GM19099 (cell line): Measurements from ENCODE around the gene ALOX15B.

Experiments used
- POLR2A ChIP-seq: IDR thresholded peaks from 3 replicates; pipeline ENCODE4 v1.6.1; 2011; ENCODE audit warnings: low read depth; ENCODE audit not compliant: insufficient read length; ENCODE audit errors: extremely low read depth

ALOX15B gene

GRCh38 chr17:8006836-8007680, 31.8 kb upstream of the ALOX15B start:
- TF ChIP-seq POLR2A: no peak

GRCh38 chr17:8007836-8008235, 31.0 kb upstream of the ALOX15B start:
- TF ChIP-seq POLR2A: no peak

GRCh38 chr17:8012045-8012580, 26.7 kb upstream of the ALOX15B start:
- no peak for TF ChIP-seq POLR2A

GRCh38 chr17:8012996-8013640, 25.7 kb upstream of the ALOX15B start:
- no peak for TF ChIP-seq POLR2A

GRCh38 chr17:8013731-8014557, 24.9 kb upstream of the ALOX15B start:
- TF ChIP-seq POLR2A: no peak

GRCh38 chr17:8014558-8014850, 24.4 kb upstream of the ALOX15B start:
- no peak for TF ChIP-seq POLR2A

GRCh38 chr17:8015236-8015956, 23.5 kb upstream of the ALOX15B start:
- TF ChIP-seq POLR2A: no peak

- no peak for TF ChIP-seq POLR2A
These were observed 22.8 kb upstream of the ALOX15B start for GRCh38 chr17:8015957-8016631.

GRCh38 chr17:8016632-8017424, 22.0 kb upstream of the ALOX15B start:
- TF ChIP-seq POLR2A: no peak

GRCh38 chr17:8018436-8018835, 20.4 kb upstream of the ALOX15B start:
- no peak for TF ChIP-seq POLR2A

GRCh38 chr17:8019166-8019565, 19.7 kb upstream of the ALOX15B start:
- no peak for TF ChIP-seq POLR2A

GRCh38 chr17:8019665-8020650, 18.9 kb upstream of the ALOX15B start:
- no peak for TF ChIP-seq POLR2A

- TF ChIP-seq POLR2A: no peak
These were observed 17.9 kb upstream of the ALOX15B start for GRCh38 chr17:8020776-8021564.
